Activated naive CD8-positive, alpha-beta T cell treated with anti-CD3 and anti-CD28 coated beads, Interleukin-2, amount 50 U/mL, for 16 hours (primary cell): Measurements from ENCODE around the gene CCL7.
"Not testable (repeated sequence)": the region's sequence is repeated elsewhere in the genome, so short reads cannot be mapped to it uniquely, and the experiment has no call there.

Experiments
- DNase-seq: peaks from one replicate; pipeline ENCODE4 v3.0.0-alpha.2; 2020; ENCODE audit warnings: low read depth, low spot score

The CCL7 gene

GRCh38 chr17:34269969-34270368 is at the start of gene CCL7:
TSS of gene CCL7 (plus strand) at chr17:34270221. CDS start at chr17:34270291, 70 bp downstream.
- no peak for DNase-seq

GRCh38 chr17:34220752-34221395 is 49.1 kb upstream of the CCL7 start:
- no peak for DNase-seq

DNA sequence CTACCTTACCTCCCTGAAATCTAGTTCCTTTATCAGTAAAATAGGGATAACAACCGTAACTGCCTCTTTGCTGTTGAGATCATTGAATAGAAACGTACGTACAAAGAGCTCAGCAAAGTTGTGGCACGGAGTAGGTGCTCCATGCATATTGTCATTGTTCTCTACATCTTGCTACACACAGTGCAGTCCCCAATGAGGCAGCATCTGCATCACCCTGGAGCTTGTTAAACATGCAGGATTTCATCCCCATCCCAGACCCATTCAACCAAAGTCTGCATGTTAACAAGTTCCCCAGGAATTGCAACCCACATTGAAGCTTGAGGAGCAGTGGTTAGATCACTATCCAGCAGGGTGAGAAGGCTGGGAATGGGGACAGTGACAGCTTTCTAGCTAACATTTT is 48.6 kb upstream of the CCL7 start:
- no peak for DNase-seq

DNA sequence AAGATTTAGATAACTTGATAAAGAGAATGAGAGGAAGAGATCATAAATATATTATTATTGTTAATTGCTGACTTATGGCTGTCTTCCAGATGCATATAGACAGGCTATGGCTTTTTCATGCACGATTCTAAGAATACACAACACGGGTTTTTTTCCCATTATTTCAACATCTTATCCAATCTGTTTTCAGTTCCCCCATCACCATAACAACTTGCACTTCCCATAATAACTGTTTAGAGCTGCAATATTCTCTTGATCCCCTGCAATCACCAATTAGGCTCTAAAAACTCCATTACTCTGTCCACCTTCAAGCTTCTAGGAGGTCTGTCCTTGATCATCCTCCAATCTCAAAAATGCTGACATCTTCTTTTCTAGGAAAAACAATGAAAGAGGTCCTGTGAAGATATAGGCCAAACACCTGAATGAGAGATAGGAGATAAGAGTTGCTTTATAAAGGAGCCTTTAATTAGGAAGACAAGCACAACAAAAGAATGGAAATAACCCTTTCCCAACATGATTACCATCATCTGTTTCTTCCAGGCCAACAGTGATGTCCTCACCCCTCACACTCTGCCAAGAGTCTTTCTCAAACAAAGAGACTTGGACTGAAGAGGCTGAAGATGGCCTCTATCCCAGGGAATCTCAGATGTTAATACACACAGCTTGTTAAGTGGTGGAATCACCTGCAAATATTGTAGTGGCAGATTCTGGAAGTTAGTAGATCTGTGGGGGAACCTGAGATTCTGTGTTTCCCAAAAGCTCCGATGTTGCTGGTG is 47.1 kb upstream of the CCL7 start:
- no peak for DNase-seq

DNA sequence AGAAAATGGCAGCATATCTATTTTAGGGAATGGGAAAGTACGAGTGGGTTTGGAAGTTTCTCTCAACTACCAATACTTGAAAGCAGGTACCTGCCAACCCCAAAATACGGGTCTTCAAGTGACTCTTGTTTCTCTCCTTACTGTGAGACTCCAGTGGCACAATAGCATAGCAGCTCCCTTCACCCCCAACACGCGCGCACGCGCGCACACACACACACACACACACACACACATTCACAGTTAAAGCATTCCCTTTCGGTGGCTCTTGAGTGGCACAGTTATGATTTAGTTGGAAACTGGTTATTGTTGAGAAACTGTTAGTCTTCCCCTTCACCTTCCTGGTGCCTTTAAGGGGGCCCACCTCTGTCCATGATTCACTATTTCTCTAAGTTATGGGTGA is 45.0 kb upstream of the CCL7 start:
- DNase-seq = no peak

DNA sequence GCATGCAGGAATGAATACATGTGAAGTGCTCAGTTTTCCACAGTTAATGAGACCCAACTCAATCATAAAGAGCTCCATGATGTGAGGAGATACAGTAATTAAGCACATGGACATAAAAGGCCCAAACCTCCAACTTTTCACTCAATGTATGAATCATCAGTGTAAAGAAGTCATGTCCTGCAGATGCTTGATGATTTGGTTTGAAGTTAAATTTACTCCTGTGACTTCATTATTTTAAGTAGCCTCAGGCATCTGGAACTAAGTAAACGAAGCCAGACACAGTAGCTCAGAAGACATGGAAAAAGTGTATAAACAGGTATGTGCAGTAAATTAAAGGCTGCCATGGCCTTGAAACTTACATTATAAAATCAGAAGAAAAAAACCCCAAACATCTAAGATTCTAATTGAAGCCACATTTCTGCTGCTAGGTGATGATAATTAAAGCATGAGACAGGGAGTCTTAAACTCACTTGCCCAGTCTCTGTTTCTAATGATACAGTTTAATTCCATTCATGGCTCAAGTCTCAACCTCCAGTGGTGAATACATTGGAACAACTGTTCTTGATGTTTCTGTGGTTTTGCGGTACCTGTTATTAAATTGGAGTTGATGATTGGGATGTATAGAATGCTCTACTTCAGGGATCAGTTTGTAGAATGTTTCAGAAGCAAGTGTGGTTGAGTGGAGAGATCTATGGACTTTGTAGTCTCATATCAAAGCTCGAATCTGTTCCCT is 43.8 kb upstream of the CCL7 start:
- DNase-seq = no peak

- DNase-seq = no peak
Observed at GRCh38 chr17:34226744-34227034, 43.3 kb upstream of the CCL7 start.

- DNase-seq = not testable (repeated sequence)
Observed at GRCh38 chr17:34227293-34227692, 42.7 kb upstream of the CCL7 start.

DNA sequence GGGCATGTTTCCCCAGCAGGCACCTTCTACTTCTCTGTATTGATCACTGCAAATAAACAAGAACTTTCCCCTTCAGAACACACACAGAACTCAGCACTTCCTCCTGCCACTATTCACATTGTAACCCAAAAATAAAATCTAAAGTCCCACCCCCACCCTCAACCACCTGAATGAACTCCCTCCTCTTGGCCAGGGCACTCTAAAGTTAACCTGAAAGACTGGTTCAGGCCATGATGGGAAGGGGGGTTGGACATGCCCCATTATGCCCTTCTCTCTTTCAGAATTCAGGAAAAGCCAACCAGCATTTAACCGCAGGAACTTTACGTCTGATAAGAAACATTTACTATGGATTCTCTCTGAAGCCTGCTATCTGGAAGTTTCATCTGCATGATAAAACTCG is 42.3 kb upstream of the CCL7 start:
- DNase-seq = no peak

DNA sequence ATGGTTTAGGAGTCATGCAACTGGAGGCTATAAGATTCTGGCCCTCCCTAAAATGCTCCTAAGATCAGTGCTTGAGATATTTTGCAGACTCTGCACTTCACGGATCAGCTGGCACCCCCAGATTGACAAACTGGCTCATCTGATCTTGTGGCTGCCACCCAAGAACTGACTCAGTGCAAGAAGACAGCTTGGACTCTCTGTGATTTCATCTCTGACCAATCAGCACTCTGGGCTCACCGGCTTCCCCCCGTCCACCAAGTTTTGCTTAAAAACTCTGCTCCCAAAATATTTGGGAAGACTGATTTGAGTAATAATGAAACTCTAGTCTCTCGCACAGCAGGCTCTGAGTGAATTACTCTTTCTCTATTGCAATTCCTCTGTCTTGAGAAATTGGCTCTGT is 41.2 kb upstream of the CCL7 start:
- no peak for DNase-seq

GRCh38 chr17:34230342-34230741 is 39.7 kb upstream of the CCL7 start:
- no peak for DNase-seq

GRCh38 chr17:34234616-34235015 is 35.4 kb upstream of the CCL7 start:
- DNase-seq = no peak

DNA sequence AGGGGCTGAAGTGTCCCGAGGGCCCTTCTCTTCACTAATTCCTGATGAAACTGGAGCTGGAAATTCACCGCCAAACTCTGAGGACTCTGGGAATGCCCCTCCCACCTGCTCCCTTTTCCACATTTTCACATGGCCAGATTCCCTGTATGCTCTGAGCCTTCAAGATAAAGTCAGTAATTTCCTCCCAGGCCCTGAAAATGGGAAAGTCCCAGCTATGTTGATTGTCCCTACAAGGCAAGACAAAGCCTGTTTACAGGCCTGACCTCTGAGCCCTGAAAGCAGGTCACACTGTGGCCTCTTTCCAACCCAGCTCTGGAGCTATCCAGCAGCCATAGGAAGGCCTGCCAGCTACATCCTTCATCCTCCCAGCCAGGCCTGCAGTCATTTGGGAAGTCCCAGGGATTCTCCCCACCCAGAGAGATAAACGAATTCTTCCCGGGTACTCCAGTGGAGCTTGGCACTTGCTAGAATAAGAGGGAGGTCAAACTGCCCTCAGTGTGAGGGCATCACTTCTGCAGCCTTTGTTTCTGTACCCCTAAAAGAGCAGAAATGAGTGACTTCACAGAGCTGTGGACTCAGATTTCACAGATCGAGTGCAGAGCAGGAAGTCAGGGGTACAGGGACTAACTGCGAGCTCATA is 34.5 kb upstream of the CCL7 start:
- DNase-seq = no peak

GRCh38 chr17:34236281-34236892 is 33.6 kb upstream of the CCL7 start:
- DNase-seq = no peak

- DNase-seq = no peak
Observed at GRCh38 chr17:34237458-34237857, 32.6 kb upstream of the CCL7 start.

- DNase-seq = no peak
Observed at GRCh38 chr17:34241062-34241461, 29.0 kb upstream of the CCL7 start.

GRCh38 chr17:34242587-34243363 is 27.2 kb upstream of the CCL7 start:
- no peak for DNase-seq

- no peak for DNase-seq
Observed at GRCh38 chr17:34243364-34244320, 26.4 kb upstream of the CCL7 start.

- no peak for DNase-seq
Observed at GRCh38 chr17:34245351-34245905, 24.6 kb upstream of the CCL7 start.

DNA sequence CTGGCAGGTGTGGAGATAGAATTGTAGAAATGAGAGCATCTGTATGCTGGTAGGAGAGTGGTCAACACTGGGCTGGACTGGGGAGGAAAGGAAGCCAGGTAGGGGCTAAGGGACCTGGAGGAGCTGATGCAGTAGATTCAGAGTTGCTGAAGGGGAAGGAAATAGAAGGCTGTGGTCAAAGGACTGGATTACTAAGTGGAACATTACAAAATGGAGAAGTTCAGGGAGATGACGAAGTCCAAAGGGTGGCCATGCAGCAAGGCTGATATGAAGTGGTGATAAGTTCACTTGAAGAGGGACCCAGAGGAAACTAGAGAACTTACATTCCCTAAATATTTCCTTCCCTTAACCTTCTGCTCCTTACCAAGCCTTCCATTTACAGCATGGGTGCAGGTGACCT is 23.6 kb upstream of the CCL7 start:
- DNase-seq = no peak
